BE2C (cell line): ENCODE data around the gene NUAK2.
"Not testable (repeated sequence)": the region's sequence is repeated elsewhere in the genome, so short reads cannot be mapped to it uniquely, and the experiment has no call there.

ENCODE experiments used
- DNase-seq: peaks from one replicate; pipeline ENCODE4 v3.0.0-alpha.2; 2020
- H3K27me3 ChIP-seq: fragments of 250-450 bp; sonication (Bioruptor Pico); 2 replicates; pipeline ENCODE4 v1.5.1; 2020; ENCODE audit warnings: mild to moderate bottlenecking
- H3K36me3 ChIP-seq: fragments of 250-450 bp; sonication (Bioruptor Pico); 2 replicates; pipeline ENCODE4 v1.5.1; 2020; ENCODE audit warnings: mild to moderate bottlenecking
- H3K4me1 ChIP-seq: fragments of 250-450 bp; sonication (Bioruptor Pico); 2 replicates; pipeline ENCODE4 v1.5.1; 2020
- H3K4me3 ChIP-seq: 2 replicates; pipeline ENCODE4 v1.5.1; 2011; ENCODE audit warnings: low read depth, low read length
- H3K9me3 ChIP-seq: fragments of 250-450 bp; sonication (Bioruptor Pico); 2 replicates; pipeline ENCODE4 v1.5.1; 2020
- TF ChIP-seq, protein P1 (sequence below): IDR thresholded peaks from 2 replicates; pipeline ENCODE4 v1.5.1; 2012; ENCODE audit warnings: mild to moderate bottlenecking, low read depth, low read length

Gene NUAK2

DNA sequence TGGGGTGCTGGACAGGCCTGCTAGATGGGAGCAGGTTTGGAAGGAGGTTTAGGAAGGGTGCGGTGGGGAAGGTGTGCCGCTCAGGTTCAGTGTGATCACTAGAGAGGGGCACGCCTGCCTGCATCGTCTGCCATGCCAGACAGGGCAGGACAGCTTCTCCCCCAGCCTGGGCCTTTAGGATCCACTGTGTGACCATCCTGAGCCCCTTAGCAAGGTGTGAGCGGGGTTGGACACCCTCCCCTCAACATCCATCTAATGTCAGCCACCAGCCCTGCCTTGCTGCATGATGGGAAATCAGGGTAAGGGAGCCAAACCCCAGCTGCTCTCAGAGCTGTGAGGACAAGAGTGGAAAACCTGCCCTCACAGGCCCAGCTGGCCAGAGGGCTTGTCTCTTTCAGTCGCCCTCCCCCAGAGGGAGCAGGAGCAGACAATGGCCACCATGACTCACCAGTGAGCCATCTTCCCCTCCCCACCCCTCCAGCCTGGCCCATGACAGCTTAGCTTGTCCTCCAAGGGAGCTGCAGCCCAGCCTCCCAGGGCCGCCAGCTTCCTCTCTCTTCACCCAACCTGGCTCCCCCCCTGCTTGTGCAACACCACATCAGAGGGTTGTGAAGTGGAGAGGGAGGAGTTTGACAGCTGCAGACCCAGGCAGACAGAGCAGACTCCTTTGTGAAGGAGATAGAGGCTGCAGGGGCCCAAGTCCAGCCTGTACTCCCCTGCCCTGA is 37.0 kb downstream of the NUAK2 start:
- no peak overlapping the region for H3K4me3 ChIP-seq
- peaks cover 12% of the 10 kb centered on the region for H3K4me1 ChIP-seq
- no peaks in the 10 kb centered on the region for H3K36me3 ChIP-seq
- no peaks in the 10 kb centered on the region for H3K27me3 ChIP-seq
- TF ChIP-seq, protein P1, sequence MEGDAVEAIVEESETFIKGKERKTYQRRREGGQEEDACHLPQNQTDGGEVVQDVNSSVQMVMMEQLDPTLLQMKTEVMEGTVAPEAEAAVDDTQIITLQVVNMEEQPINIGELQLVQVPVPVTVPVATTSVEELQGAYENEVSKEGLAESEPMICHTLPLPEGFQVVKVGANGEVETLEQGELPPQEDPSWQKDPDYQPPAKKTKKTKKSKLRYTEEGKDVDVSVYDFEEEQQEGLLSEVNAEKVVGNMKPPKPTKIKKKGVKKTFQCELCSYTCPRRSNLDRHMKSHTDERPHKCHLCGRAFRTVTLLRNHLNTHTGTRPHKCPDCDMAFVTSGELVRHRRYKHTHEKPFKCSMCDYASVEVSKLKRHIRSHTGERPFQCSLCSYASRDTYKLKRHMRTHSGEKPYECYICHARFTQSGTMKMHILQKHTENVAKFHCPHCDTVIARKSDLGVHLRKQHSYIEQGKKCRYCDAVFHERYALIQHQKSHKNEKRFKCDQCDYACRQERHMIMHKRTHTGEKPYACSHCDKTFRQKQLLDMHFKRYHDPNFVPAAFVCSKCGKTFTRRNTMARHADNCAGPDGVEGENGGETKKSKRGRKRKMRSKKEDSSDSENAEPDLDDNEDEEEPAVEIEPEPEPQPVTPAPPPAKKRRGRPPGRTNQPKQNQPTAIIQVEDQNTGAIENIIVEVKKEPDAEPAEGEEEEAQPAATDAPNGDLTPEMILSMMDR: 0 out of 2 replicates have a peak, but pooled peaks have one; percentile 15
- H3K9me3 ChIP-seq: no peaks in the 10 kb centered on the region
- DNase-seq: peak; percentile 87

DNA sequence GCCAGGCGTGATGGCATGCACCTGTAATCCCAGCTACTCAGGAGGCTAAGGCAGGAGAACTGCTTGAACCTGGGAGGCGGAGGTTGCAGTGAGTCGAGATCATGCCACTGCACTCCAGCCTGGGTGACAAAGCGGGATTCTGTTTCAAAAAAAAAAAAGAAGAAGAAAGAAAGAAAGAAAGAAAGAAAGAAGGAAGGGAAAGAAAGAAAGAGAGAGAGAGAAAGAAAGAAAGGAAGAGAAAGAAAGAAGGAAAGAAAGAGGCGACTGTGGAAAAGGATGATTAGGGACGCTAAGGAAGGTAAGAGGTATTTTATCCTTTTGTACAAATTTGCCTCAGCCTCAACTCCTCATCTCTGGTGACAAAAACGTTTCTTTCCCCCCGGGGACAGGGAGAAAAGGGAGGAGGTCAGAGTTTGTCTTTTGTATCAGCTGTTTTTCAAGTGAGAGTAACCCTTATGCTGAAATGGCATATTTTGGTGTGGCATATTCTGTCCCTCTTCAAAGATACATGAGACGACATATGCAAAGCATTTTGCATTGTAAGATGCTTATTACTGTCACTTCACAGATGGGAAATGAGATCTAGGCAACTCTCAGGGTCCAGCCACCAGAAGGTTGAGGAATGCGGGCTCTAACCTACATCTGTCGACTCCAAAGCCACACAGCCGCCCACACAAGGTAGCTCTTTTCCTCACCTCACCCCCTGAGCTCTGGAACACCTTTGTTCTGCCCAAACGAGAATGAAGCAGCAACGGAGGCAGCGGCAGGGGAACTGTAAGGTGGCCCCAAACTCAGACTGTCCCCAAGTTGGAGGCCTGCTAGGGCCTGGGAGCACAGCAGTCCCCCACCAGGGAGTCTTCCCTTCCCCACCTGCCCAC is 38.0 kb downstream of the NUAK2 start:
- no peak for DNase-seq
- Histone ChIP-seq H3K4me3 (no peak overlapping the region), H3K36me3 (no peaks in the 10 kb centered on the region), H3K9me3 (no peaks in the 10 kb centered on the region), H3K27me3 (no peaks in the 10 kb centered on the region), H3K4me1 (peaks cover 12% of the 10 kb centered on the region)
- TF ChIP-seq, protein P1: no peak

DNA sequence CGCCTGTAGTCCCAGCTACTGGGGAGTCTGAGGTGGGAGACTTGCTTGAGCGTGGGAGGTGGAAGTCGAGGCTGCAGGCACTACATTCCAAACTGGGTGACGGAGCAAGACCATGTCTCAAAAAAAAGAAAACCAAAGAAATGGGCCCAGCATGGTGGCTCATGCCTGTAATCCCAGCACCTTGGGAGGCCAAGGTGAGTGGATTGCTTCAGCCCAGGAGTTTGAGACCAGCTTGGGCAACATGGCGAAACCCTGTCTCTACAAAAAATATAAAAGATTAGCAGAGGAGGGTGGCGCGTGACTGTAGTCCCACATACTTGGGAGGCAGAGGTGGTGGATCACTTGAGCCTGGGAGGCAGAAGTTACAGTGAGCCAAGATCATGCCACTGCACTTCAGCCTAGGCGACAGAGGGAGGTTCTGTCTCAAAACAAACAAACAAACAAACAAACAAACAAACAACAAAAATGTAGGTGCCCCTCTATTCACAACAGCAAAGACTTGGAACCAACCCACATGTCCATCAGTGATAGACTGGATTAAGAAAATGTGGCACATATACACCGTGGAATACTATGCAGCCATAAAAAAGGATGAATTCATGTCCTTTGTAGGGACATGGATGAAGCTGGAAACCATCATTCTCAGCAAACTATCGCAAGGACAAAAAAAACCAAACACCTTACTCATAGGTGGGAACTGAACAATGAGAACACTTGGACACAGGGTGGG is 40.7 kb downstream of the NUAK2 start:
- not testable (repeated sequence) for H3K4me3 ChIP-seq, DNase-seq, H3K9me3 ChIP-seq, H3K36me3 ChIP-seq, H3K27me3 ChIP-seq
- H3K4me1 ChIP-seq: peaks cover 12% of the 10 kb centered on the region

DNA sequence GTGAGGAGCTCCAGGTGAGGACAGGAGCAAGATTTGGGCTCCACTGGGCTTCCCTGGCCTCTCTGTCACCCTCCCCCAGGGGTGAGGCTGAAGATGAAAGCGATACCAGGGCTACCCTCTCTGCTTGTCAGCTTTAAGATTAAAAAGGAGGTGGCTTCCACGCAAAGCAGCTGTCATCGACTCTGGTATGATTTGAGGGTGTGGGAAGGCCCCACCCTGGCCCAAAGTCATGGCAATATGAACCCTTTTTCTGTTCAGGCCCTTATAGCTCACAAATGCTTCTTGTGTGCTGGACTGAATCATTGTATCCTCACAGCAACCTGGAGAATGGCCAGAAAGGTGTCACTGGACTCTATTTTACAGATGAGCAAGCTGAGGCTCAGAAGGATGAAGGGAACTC is 41.6 kb downstream of the NUAK2 start:
- TF ChIP-seq, protein P1: no peak
- Histone ChIP-seq H3K9me3 (no peaks in the 10 kb centered on the region), H3K27me3 (no peaks in the 10 kb centered on the region), H3K4me1 (peaks cover 7% of the 10 kb centered on the region), H3K4me3 (no peak overlapping the region), H3K36me3 (no peaks in the 10 kb centered on the region)
- DNase-seq: no peak

DNA sequence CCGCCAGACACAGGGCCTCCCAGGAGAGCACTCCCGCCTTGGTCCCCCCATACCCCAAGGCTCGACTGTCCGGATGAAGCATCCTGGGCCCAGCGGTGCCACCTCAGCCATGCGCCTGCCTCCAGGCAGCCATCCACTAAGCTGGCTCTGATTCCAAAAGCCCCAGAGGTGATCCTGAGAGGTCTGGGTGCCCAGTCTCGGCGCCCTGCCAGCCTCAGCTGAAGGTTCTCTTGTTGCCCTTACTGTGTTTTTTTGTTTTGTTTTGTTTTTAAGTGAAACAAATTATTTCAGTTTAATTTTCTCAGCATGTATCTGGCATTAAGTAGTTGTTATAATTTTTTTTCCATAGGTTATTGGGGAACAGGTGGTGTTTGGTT is 44.9 kb downstream of the NUAK2 start:
- no peaks in the 10 kb centered on the region for H3K9me3 ChIP-seq
- no peak overlapping the region for H3K4me3 ChIP-seq
- no peaks in the 10 kb centered on the region; the same call in 1 of the 2 replicates for H3K4me1 ChIP-seq
- H3K36me3 ChIP-seq: no peaks in the 10 kb centered on the region
- no peaks in the 10 kb centered on the region for H3K27me3 ChIP-seq
- no peak for DNase-seq
- TF ChIP-seq, protein P1: no peak

DNA sequence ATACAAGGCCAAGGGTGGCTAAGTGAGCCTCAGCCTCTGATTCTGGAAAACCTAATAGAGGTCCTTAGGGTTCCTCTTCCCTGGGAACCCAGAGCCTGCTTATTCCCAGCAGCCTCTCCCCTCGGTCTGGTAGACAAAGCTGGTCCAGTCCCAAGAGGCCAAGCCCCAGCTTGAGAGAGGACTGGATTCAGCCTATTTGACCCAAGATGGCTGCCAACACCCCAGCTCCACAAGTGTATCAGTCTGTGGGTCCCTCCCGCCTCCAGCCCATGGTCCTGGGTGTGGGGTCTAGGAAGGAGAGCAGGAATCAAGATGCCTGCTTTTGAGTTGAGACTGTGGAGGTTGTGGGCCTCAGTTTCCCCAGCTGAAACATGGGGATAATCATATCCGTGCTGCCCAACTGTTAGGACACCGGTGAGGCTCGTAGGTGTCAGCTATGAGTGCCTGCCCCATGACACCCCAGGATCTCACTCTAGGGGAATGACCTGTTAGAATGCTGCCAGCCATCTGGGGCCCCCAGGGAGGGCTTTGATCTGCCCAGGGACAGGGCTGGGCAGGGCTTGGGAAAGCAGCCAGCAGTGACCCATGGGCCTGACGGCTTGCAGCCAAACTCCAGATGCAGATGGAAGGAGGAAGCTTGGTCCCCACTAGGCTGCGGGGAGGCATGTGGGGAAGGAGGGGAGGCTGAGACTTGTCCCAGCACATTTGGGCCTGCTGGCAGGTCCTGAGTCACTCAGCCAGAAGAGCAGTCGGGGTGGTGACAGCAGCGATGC is 45.4 kb downstream of the NUAK2 start:
- no peak for DNase-seq
- TF ChIP-seq, protein P1: no peak
- no peaks in the 10 kb centered on the region for H3K27me3 ChIP-seq
- no peak overlapping the region for H3K4me3 ChIP-seq
- no peaks in the 10 kb centered on the region; the same call in 1 of the 2 replicates for H3K4me1 ChIP-seq
- no peaks in the 10 kb centered on the region for H3K9me3 ChIP-seq
- H3K36me3 ChIP-seq: no peaks in the 10 kb centered on the region
